Stimulated activated naive CD4-positive, alpha-beta T cell treated with Interleukin-2 at 50 U/mL for 16 hours (primary cell): ENCODE results near the gene NCOR1.
A peak's percentile ranks its signal among the peaks of the same experiment; 100 is the strongest.
"Not testable (repeated sequence)": the region's sequence is repeated elsewhere in the genome, so short reads cannot be mapped to it uniquely, and the experiment has no call there.

ENCODE experiments used
- DNase-seq: peaks from one replicate; lab custom pipeline; 2025; lab: John Stamatoyannopoulos, UW

The NCOR1 gene

GRCh38 chr17:16215002-16215272 is 397 bp downstream of the NCOR1 start:
- DNase-seq = peak; percentile 37

- no peak for DNase-seq
These were observed 938 bp downstream of the NCOR1 start for GRCh38 chr17:16214190-16215001.

GRCh38 chr17:16212793-16213192 is 2.5 kb downstream of the NCOR1 start:
- DNase-seq = no peak

GRCh38 chr17:16211590-16211989 is 3.7 kb downstream of the NCOR1 start:
- no peak for DNase-seq

- DNase-seq = not testable (repeated sequence)
These were observed 10.6 kb downstream of the NCOR1 start for GRCh38 chr17:16204763-16205162.

- DNase-seq = not testable (repeated sequence)
These were observed 12.5 kb downstream of the NCOR1 start for GRCh38 chr17:16202554-16203500.

- DNase-seq = not testable (repeated sequence)
These were observed 13.6 kb downstream of the NCOR1 start for GRCh38 chr17:16201693-16202131.

GRCh38 chr17:16199093-16199492 is 16.2 kb downstream of the NCOR1 start:
- no peak for DNase-seq

- DNase-seq = no peak
These were observed 18.1 kb downstream of the NCOR1 start for GRCh38 chr17:16197276-16197675.

GRCh38 chr17:16194307-16194835 is 21.0 kb downstream of the NCOR1 start:
- not testable (repeated sequence) for DNase-seq

GRCh38 chr17:16191604-16192003 is 23.7 kb downstream of the NCOR1 start:
- no peak for DNase-seq

- no peak for DNase-seq
These were observed 24.5 kb downstream of the NCOR1 start for GRCh38 chr17:16190703-16191360.

- DNase-seq = no peak
These were observed 25.5 kb downstream of the NCOR1 start for GRCh38 chr17:16189791-16190348.

- DNase-seq = no peak
These were observed 27.7 kb downstream of the NCOR1 start for GRCh38 chr17:16187642-16188041.

GRCh38 chr17:16181581-16181980 is 33.8 kb downstream of the NCOR1 start:
- DNase-seq = no peak

- DNase-seq = no peak
These were observed 36.5 kb downstream of the NCOR1 start for GRCh38 chr17:16178836-16179235.

GRCh38 chr17:16171613-16172012 is 43.7 kb downstream of the NCOR1 start:
- DNase-seq = no peak

- DNase-seq = not testable (repeated sequence)
These were observed 48.6 kb downstream of the NCOR1 start for GRCh38 chr17:16166766-16167165.

- no peak for DNase-seq
These were observed 56.6 kb downstream of the NCOR1 start for GRCh38 chr17:16158714-16159113.

GRCh38 chr17:16155536-16155935 is 59.8 kb downstream of the NCOR1 start:
- DNase-seq = no peak

GRCh38 chr17:16152326-16152725 is 63.0 kb downstream of the NCOR1 start:
- not testable (repeated sequence) for DNase-seq
